A549 treated with DMSO at 1 μM for 4 hours (cell line): ENCODE results near the gene ULBP2. TPM values are rescaled to one million over a fixed set of nuclear protein-coding genes. Genes with fewer than 3 reads are reported as not detected.

Experiments used
- total RNA-seq: library from RNA; stranded (reverse); fragments of 200-300 nt; extraction: Qiagen RNA extraction; gene quantifications from 5 replicates; pipeline ENCODE4 v1.2.3, GENCODE V29; 2022; ENCODE audit warnings: low read depth

Gene ULBP2, protein sequence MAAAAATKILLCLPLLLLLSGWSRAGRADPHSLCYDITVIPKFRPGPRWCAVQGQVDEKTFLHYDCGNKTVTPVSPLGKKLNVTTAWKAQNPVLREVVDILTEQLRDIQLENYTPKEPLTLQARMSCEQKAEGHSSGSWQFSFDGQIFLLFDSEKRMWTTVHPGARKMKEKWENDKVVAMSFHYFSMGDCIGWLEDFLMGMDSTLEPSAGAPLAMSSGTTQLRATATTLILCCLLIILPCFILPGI
- total RNA-seq: 3.4 to 4.6 TPM (median 3.5 TPM) in 5 replicates

DNA sequence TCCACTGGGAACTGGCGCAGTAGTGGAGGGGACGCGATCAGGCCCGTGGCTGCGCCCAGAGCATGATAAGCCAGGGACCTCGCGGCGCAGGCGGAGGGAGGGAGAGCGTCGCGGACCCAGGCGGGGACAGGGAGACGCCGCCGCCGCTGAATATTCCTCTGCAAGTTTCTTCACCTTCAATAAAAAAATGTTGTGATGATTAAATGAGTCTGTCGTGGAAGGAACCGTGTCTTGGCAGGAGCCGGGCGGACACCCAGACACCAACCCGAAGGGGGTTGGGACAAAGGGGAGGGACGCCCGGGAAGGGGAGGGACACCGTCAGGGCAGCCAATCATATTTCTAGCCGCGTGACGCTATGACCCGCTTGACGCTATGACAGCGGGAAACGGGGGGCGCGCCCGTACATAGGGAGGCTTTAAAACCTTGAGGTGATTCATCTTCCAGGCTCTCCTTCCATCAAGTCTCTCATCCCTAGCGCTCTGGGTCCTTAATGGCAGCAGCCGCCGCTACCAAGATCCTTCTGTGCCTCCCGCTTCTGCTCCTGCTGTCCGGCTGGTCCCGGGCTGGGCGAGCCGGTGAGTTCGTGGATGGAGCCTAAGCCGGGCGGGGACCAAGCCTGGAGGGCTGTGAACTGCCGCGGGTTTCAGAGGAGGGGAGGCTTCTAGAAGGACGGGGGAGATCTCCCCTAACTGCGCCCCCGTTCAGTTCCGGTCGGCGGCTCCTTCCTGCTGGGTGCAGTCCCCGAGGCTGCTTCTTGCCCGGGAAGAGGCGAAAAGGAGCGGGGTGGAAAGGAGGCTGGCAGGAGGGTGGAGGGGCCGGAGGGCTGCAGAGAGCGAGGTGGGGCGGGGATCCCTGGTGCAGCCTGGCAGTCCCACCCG lies at the start of gene ULBP2:
Gene ULBP2, plus strand, starts transcription at position 432 of the 878 bp plus-strand sequence. Its CDS starts 59 bp downstream, at position 491.

DNA sequence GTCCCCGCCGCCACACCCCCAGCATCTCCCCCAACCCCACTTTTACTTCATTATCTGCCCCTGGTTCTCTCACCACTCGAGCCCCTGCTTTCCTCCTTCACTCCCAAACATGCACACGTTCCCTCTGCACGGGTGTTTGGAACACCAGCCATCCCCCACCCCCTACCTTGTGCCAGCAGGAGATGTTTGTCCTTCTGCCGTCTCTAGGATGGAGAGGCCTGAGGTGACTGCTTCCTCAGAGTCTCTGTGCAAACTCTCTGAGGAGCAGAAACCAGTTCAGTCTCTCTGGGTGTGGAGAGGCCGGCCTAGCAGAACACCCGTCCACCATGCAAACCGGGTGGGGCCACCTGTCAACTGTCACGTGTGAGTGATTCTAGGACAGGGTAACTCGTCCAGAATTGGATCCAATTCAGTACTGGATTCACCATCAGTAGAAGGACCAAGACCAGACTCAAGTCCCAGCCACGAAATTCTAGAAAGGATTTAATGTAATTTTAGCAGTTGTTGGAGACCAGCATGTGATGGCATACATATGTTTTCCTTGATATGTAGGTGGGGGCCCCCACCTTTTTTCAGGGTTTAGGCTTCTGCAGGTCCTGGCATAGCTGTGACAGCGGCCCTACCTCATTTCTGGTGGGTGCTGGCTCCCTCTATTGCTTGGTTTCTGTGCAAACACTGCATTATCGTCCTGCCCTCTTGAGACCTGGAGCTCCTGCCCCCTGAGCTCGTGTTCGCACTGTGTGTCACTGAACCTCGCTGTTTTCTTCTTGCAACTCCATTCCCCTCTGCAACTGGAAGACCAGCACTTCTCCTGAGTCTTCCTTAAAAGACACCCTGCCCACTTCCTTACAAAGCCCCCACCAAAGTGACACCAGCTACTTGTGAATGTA lies 43.7 kb upstream of the ULBP2 start, which contains the start of gene RAET1E:
Gene RAET1E, minus strand, starts transcription at position 259 of the 890 bp plus-strand sequence. CDS start 7,212 bp downstream, outside the sequence.

DNA sequence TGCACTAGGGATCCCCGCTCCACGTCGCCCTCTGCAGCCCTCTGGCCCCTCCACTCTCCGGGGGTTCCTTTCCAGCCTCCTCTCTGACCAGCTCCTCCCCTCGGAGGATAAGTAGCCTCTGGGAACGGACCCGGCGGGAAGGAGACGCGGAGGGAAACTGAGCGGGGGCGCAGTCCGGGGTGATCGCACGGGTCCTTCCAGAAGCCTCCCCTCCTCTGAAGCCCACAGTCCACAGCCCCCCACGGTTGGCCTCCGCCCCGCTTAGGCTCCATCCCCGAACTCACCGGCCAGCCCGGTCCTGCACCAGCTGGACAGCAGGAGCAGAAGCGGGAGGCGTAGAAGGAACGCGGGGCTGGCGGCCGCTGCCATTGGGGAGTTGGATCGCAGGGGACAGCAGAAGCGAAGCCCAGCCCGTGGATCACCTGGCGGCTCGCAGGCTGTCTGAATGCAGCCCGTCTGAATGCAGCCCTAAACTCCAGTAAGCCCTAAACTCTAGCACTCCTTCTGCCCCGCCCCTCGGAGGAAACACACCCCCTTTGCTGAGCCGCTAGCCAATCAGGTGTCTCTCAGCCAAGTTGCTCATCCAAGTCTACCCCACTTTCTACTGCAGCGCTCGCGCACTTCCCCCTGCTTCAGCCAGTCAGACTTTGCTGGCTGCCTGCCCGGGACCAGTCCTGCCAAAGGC lies 19.0 kb upstream of the ULBP2 start, which contains the start of gene RAET1G:
Gene RAET1G, minus strand, starts transcription at position 480 of the 685 bp plus-strand sequence. Its CDS starts 111 bp downstream, at position 369.

DNA sequence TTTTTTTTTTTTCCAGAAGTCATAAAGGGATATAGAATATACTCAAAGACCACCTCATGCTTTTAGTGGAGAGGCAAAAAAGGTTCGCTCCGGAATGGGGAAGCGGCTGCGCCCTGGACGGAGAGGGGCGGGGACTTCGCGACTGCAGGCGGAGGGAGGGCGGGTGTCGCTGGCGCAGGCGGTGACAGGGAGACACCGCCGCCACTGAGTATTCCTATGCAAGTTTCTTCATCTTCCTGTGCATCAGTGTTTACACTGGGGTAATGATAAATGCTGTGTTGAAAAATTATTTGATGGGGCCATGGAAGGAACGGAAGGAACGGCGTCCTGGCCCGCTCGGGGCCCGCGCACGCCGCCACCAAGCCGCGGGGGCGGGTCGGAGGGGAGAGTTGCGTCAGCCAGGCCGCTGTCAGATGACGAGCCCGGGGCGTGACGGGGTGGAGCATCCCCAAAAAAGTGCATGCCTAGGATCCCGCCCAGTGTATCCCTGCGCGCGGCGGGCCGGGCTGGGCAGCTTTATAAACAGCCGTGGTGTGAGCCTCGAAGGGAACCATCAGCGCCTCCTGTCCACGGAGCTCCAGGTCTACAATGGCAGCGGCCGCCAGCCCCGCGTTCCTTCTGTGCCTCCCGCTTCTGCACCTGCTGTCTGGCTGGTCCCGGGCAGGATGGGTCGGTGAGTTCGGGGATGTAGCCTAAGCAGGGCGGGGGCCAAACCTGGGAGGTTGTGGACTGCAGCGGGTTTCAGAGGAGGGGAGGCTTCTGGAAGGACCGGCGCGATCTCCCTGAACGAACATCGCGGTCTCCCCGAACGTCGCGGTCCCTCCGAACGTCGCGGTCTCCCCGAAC lies 21.9 kb downstream of the ULBP2 start, which contains the start of gene ULBP1:
Gene ULBP1, plus strand, starts transcription at position 482 of the 846 bp plus-strand sequence. Its CDS starts 107 bp downstream, at position 589.

Other genes with a start within 250 kb of the ULBP2 start
- gene LATS1, start 223.9 kb upstream of the ULBP2 start, total RNA-seq: 6.6 to 10.2 TPM (median 9.2 TPM) in 5 replicates
- 11.9 to 20.3 TPM (median 17.2 TPM) in 5 replicates for gene NUP43, start 195.5 kb upstream of the ULBP2 start, total RNA-seq
- gene PCMT1, start 192.3 kb upstream of the ULBP2 start, total RNA-seq: 81.7 to 93.9 TPM (median 89.4 TPM) in 5 replicates
- gene LRP11, start 77.7 kb upstream of the ULBP2 start, total RNA-seq: 32.7 to 48.4 TPM (median 43.0 TPM) in 5 replicates
- 2.2 to 3.4 TPM (median 2.9 TPM) in 5 replicates for gene RAET1E, start 43.9 kb upstream of the ULBP2 start, total RNA-seq
- gene RAET1G, start 18.9 kb upstream of the ULBP2 start, total RNA-seq: 7.5 to 12.2 TPM (median 10.3 TPM) in 5 replicates
- 0.84 to 1.1 TPM (median 1.0 TPM) in 5 replicates for gene ULBP1, start 21.9 kb downstream of the ULBP2 start, total RNA-seq
- gene RAET1L, start 83.5 kb downstream of the ULBP2 start, total RNA-seq: 0.18 to 0.58 TPM (median 0.36 TPM) in 5 replicates
- gene ULBP3, start 127.1 kb downstream of the ULBP2 start, total RNA-seq: 3.7 to 5.0 TPM (median 4.0 TPM) in 5 replicates
- gene PPP1R14C, start 201.0 kb downstream of the ULBP2 start, total RNA-seq: 0.53 to 1.4 TPM (median 0.78 TPM) in 5 replicates